GM18526 (cell line): ENCODE results near the gene MYCBP.

Experiments
- POLR2A ChIP-seq: IDR thresholded peaks from 3 replicates; pipeline ENCODE4 v1.6.1; 2011; ENCODE audit not compliant: insufficient read length; ENCODE audit errors: extremely low read depth

MYCBP gene, protein sequence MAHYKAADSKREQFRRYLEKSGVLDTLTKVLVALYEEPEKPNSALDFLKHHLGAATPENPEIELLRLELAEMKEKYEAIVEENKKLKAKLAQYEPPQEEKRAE

DNA sequence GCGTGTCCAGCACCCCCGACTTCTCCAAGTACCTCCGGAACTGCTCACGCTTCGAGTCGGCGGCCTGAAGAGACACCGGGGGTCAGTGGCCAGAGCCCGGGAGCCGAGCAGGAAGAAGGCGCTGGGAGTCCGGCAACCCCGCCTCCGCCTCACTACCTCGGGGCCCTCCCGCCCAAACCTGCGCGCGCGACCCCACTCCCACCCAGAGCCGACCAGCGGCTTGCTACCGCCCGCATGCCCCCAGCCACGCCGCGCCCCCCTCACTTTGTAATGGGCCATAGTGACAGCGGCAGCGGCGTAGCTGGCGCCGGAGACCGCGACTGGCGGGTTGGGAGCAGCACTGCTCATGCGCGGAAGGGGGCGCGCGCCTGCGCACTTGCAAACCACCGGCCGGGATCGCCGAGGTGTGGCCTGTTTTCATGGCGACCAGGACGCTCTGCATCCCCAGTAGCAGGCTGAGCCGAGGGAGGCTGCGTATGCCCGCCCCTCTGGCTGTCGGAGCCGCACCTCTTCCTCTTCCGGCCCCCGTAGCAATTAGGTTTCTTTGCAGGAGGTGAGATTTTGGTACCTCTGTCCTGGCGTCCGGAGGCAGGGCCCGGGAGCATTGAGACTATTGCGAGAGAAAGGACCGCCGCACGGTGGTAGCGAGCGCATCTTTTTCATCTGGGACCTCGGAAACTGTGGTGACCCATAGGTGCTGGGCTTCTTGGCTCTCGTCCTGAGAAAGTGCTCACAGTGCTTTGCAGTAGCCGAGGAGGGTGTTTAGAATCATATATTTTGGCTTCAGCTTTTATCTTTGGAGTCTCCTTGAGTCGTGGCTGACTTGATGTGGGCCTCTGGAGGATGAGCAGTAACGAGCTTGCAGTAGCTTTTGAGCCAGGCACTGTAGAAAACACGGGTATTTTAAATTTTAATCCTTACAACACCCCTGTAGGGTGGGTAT is at the start of gene MYCBP:
Gene MYCBP, minus strand, starts transcription at position 322 of the 943 bp plus-strand sequence. Its CDS starts 43 bp downstream, at position 279.
- peak; percentile 83 for TF ChIP-seq POLR2A

- TF ChIP-seq POLR2A: no peak
These were observed 46.0 kb upstream of the MYCBP start for GRCh38 chr1:38919130-38919529.

- no peak for TF ChIP-seq POLR2A
These were observed 45.4 kb upstream of the MYCBP start for GRCh38 chr1:38918568-38918967.

- TF ChIP-seq POLR2A: no peak
These were observed 44.6 kb upstream of the MYCBP start for GRCh38 chr1:38917772-38918171.

GRCh38 chr1:38917337-38917736 is 44.2 kb upstream of the MYCBP start:
- TF ChIP-seq POLR2A: no peak

DNA sequence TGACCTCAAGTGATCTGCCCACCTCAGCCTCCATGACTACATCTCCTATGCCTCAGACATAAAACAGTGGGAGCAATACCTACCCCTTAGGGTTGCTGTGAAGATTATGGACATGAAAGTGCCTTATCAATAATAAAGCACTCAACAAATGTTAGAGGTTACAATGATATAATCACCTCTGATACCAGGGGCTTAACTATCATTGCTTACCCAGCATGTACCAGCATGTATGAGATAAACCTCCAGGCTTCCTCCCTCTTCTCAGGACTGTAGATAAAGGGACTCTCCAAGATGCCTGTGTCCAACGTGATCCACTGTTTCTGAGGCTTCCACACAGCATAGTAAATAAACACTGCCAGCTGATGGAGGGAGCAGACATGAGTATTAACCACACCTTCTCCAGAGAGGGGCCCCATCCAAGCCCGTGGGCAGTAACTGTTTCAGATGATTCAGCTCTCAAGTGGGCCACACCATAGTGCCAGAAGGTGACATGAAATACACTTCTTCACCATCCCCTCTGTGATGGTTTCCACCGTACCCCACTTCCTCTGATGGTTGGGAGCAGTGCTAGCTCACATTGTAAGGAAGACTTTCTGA is 42.3 kb upstream of the MYCBP start:
- TF ChIP-seq POLR2A: no peak

GRCh38 chr1:38908821-38909220 is 35.7 kb upstream of the MYCBP start:
- no peak for TF ChIP-seq POLR2A

- TF ChIP-seq POLR2A: no peak
These were observed 32.8 kb upstream of the MYCBP start for GRCh38 chr1:38905985-38906384.

- TF ChIP-seq POLR2A: no peak
These were observed 26.4 kb upstream of the MYCBP start for GRCh38 chr1:38899560-38899959.

GRCh38 chr1:38898653-38899230 is 25.6 kb upstream of the MYCBP start:
- no peak for TF ChIP-seq POLR2A

GRCh38 chr1:38896169-38896568 is 23.0 kb upstream of the MYCBP start:
- TF ChIP-seq POLR2A: no peak

GRCh38 chr1:38892976-38893375 is 19.8 kb upstream of the MYCBP start:
- TF ChIP-seq POLR2A: no peak

- TF ChIP-seq POLR2A: no peak
These were observed 18.6 kb upstream of the MYCBP start for GRCh38 chr1:38891753-38892152.

DNA sequence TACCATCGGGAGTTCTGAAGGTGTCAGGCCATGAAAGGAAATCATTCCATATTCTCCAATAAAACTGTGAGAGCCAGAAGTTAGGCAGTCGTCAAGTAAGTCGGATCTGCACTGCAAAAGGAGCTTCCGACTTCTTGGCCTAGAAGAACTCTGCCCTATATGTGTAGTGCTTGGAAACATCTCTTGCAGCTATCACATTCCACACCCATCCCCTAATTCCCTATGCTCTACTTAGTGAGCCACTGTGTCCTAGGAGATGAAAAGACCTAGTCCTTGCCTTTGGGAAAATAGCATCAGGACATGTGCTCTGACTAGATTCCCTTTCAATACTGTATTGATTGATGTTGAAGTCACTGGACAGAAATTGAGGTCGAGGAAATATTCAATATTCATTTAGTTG is 16.4 kb upstream of the MYCBP start:
- TF ChIP-seq POLR2A: no peak

GRCh38 chr1:38888423-38889333 is 15.5 kb upstream of the MYCBP start:
- TF ChIP-seq POLR2A: no peak
